Raji (cell line): ENCODE results near the gene SENP1.

Experiments used
- POLR2A ChIP-seq: IDR thresholded peaks from 2 replicates; pipeline ENCODE4 v1.6.1; 2011; ENCODE audit warnings: low read depth, low read length, control low read depth; ENCODE audit not compliant: insufficient read depth

Gene SENP1

DNA sequence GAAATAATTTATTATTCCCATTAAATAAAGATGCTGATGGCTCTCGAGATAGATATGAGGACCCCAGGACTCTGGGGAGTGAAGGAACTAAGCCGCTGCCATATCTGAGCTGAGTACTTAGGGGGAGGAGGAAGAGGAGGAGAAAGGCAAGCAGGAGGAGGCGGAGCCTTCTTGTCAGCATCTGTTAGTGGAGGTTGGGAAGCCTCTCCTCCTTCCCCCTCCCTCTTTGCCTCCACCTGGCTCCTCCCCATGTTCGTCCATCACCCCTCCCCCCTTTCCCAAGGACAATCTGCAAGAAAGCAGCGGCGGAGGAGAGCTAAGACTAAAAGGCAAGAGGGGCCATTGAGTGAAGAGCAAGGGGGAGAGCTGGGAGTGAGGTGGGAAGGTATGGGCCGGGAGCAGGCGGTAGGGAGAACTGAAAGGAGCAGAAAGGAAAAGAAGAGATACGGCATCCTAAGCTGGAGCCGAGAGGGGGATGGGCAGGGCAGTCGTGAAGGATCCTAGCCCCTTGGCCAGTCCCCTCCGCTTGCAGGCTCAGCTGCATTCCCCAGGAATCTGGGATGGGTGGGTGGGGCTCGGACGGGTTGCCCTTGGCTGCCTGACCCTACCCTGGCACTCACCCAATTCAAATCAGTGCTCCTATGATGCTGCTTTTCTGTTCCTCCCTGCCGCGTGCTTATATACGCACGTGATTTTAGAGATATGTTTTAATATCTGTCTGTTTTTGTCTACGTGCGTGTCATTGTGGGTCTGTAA lies 13.4 kb upstream of the SENP1 start, which contains the start of gene PFKM:
TSS of gene PFKM (plus strand) at position 287 of the 756 bp plus-strand sequence. CDS start 3,411 bp downstream, outside the sequence.
- TF ChIP-seq POLR2A: peak; percentile 64

DNA sequence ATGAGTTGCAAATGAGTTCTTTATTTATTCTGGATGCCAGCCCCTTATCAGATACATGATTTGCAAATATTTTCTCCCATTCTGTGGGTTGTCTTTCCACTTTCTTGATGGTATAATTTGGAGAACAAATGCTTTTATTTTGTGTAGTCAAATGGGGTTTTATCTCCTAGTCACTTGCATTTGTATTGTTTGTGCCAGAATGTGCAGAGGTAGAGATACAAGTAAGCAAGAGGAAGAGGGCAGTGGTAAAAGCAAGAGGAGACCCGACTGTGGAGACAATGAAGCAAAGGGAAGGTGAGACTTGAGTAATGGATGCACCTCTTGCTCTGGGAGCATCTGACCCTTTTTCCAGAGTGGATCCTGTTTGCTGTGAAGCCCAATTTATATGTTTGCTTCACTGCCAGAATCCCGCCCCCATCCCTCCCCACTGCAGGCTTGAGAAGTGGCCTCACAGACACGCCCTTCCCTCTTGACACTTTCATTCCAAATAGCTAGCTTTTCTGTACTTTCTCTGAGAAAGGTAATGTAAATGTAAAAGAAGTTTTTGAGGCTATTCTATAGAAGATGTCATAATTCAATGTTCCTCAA lies 12.5 kb upstream of the SENP1 start:
- no peak for TF ChIP-seq POLR2A

DNA sequence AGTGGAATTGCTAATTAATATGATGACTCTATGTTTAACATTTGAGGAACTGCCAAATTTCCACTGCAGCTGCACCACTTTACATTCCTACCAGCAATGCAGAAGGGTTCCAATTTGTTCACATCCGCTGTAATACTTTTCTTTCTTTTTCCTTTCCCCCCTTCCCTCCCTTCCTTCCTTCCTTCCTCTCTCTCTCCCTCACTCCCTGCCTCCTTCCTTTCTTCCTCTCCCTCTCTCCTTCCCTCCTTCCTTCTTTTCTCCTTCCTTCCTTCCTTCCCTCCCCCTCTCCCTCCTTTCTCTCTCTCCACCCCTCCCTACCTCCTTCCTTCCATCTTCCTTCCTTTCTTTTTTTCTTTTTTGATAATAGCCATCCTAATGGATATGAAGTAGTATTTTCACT lies 10.1 kb upstream of the SENP1 start:
- no peak for TF ChIP-seq POLR2A

DNA sequence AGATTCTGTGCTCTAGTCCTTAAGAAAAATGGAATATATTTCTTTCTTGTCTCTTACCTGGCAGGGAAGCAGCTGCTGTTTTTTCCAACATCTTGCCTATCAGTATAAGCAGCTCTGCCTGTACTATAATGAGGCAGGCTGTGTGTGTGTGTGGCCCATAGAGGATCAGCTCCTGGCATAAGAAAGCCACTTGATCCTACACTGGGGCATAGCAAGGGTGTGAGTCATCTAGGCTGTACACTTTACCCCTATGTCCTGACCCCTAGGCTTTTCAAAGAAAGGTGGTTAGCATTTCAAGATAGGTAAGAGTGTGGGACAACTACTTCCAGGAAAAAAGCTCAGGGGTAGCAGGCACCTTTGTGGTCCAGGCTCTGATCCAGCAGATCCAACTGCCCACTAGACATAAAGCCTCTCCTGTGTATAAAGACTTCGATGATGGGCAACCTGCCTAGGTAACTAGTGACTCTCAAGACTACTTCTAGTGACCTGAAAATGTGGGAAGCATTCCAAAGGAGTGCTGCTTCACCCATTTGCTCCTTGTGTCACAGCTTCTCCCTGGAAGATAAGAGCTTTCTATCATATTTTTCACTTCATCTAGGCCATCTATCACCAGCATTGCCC lies 4.9 kb upstream of the SENP1 start:
- TF ChIP-seq POLR2A: no peak

DNA sequence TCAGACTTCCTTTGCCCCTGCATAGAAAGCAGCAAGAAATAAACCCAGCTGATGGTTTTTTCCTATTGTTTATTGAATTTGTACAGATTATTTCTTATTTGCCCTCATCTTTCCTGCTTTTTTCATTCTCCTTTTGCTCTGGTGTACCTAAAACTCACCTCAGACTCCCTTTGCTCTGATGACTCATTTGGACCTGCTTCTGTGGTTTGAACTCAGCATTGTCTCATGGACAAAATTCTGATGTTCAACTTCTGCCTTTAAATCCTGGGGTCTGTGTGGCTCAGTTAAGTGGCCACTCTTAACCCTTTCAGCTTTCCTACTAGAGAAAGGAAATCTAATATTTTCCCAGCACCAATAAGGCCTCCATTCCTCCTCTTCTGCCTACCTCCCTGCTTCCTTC lies 3.5 kb upstream of the SENP1 start:
- no peak for TF ChIP-seq POLR2A

DNA sequence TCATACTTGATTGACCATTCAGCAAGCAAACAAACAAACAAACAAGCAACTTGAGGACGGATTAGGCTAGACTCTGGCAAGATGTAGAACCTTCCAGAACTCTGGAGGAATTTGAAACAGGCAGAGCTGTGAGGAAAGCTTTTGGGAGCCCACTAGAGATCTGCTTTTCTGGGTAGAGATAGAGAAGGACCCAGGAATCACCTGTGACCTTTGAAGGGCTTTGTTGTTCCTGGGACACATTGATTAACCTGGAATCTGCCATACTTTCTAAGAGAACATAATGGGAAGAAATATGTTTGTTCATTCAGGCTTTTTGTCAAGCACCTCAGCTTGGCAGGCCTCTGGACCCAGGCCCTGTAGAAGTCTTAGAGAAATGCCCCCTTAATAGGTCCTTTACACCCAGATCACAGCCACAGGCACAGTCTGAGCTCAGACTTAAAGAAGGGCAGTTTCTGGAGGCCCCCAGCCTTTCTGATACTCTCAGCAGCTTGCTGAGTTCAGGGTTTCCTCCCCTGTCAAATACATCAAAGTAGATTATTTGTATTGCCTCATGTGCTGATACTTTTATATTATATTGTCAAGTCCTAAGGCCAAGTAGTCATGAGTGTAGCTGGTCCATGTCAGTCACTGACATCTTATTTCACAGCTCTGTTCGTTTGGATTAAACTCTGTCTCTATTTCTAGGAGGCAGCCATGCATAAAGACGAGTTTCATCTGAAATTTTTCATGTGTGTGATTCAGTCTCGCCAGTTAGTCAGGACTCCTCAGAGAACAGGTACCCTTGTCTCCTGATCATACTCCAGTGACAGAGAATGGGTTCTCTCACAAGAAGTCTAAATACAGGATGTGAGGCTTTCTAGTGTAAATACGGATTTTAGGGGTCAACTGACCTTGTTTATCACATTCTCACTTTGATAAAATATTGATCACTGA lies 1.1 kb upstream of the SENP1 start:
- no peak for TF ChIP-seq POLR2A

DNA sequence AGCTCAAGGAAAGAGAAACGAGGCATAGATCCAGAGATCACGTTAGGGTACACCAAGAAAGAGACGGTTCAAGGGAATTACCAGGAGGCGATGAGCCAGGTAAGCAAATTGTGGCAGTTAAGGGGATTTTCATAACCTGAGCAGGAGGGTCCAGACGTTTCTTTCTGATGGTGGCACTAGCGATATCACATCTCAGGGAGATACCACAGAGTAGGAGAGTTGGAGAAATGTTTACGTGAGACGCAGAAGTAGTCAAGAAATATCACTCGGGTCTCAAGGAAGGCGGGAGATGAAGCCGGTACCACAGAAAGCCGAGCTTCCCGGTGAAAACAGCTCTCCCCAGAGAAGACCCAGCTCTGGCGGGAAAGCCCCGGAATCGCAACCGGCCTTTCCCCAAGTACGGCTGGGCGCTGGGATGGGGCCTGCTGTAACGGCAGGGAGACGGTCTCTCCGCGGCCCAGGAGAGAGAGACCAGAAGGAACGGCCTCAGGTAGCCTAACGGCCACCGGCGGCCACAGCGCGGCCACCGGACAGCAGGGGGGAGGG lies 485 bp downstream of the SENP1 start:
- peak; percentile 63 for TF ChIP-seq POLR2A

DNA sequence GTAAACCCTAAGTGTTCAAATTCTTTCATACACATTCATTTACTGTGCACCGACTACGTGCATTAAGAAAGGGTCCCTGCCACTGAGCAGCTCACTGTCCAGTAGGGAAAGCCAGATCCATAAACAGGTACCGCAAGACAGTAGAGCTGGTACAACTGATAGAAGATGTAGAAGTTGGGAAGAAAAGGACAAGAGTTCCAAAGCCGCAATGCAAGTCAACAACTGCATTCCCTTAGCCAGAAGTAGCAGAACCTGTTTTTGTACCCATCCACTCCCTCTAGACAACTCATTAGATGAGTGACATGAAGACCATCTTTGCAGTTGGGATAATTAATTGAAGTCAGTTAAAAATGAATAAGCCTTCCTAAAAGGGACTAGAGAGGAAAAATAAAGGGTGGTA lies 1.3 kb downstream of the SENP1 start:
- no peak for TF ChIP-seq POLR2A

DNA sequence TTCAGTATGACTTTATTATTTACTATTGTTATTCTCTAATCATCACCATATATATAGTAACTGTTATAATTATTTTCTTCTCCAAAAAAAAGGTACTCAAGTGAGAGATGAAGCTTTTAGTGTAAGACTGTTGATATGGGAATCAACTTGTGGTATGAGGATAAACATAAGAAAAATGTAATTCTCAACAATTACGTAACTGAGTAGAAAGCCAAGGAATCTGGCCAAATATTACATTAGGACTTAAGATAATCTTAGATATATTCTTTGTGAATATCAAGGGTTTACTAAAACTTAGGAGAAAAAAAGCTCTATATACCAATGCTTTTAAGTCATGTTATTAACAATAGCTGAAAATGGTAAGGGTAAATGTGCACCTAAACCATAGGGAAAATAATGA lies 13.3 kb downstream of the SENP1 start:
- TF ChIP-seq POLR2A: no peak

DNA sequence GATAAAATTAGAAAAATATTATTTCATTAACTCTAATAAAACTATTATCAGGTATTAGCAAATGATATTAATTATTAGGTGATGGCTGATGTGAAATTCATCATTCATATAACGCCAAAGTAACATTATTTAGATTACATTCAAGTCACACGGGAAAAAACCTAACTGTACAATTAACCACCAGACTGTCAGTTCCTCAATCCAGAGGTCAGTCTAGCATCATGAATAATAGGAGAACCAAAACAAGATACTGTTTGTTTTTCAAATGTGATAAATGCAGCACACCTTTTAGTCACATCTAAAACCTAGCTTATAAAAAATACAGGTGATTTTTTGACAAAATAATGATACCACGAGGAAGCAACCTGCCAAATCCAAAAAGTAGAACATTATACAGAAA lies 19.6 kb downstream of the SENP1 start:
- no peak for TF ChIP-seq POLR2A

DNA sequence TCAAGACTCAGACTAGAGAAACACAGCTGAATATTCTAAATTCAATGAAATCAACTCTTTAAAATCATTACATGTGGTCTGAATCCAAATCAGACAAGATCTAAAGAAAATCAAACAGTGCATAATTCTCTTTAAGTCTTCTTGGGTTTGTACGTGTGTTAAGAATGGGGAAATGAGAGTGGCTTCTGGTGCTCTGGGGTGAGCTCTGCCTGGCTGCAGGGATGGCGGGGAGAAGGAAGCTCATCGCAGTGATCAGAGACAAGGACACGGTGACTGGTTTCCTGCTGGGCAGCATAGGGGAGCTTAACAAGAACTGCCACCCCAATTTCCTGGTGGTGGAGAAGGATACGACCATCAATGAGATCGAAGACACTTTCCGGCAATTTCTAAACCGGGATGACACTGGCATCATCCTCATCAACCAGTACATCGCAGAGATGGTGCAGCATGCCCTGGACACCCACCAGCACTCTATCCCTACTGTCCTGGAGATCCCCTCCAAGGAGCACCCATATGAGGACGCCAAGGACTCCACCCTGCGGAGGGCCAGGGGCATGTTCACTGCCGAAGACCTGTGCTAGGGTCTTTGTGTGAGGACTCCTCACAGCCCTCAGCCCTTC lies 20.9 kb downstream of the SENP1 start:
- no peak for TF ChIP-seq POLR2A

DNA sequence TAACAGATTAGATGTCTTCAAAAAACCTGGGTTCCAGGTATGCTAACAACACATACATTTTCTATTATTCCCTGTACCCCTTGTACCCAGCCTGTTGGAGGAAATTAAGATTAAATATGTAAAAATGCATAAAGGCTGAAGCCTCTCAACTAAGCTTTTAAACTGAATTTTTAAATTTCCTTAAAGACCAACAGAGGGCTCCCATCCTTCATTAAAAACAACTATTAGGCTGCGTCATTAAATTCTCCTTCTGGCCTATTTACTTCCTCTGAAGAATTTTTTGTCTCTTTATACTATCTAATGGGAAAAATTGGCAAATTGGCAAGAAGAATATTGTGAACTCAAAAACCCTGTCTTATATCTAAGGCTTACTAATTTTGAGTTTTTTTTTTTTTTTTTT lies 21.8 kb downstream of the SENP1 start:
- no peak for TF ChIP-seq POLR2A

DNA sequence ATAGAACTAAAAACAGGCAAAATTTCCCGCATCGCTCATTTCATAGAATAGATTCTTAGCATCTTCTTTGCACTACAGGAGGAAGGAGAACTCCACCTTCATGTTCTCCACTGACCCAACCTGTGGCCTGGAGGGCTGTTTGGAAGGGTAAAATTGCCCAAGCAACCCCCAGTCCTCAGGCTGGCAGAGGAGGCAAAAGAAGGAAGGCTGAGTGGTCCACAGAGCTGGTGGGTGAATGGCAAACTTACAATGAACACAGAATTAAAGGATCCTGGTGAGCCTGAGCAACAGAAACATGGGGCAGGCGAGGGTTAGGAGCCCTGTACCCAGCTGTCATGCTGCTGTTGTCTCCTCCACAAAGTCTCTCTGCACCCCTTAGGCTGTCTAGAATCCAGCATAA lies 25.1 kb downstream of the SENP1 start:
- no peak for TF ChIP-seq POLR2A

DNA sequence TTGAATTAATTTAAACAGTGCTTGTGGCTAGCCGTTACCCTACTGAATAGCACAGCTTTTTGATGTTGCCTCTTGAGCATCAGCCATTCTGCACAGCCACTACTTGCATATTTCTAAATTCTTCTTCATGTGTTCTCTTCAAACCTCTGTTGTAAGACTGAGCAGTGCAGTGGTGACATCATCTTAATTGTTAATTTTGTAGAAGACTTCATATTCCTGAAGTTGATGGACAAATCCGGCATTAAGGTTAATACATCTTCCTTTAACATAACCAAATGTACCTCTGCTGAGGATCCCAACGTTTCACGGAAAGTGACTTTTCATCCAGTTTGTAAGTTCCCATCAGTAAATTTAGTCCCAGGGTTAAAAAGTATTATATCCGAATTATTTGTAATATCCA lies 25.6 kb downstream of the SENP1 start:
- TF ChIP-seq POLR2A: no peak
